ENCODE results near the gene ARRB1. TPM values are rescaled to one million over a fixed set of nuclear protein-coding genes. Genes with fewer than 3 reads are reported as not detected.

ARRB1 gene
- total and polyA plus RNA-seq, 10 of the 15 experiments (the other 5 are each of a cell fraction or from before 2014, with no cell fraction given), result 0.39 to 12.9 (median 1.7) TPM

GRCh38 chr11:75298976-75299260, 52.5 kb downstream of the ARRB1 start:
- in situ Hi-C loops (cut with MboI), result no loop called here
- Histone ChIP-seq H3K4me2 (ENCODE audit: control insufficient read depth, insufficient read depth) (no peak overlapping the region), H3K4me1 (ENCODE audit: control insufficient read depth, insufficient read depth, low read length) (no peaks in the 10 kb centered on the region), H3K9ac (ENCODE audit: control insufficient read depth, insufficient read depth, low read length) (no peak overlapping the region), H3K79me2 (ENCODE audit: control insufficient read depth, insufficient read depth, low read length) (no peaks in the 10 kb centered on the region), H3K9me3 (replicated peaks; ENCODE audit: control insufficient read depth, insufficient read depth, low read length) (no peaks in the 10 kb centered on the region), H3K36me3 (ENCODE audit: control insufficient read depth in 2 of 2, insufficient read depth in 2 of 2, low read length in 1 of 2) (no peaks in the 10 kb centered on the region), H2AFZ (ENCODE audit: control insufficient read depth, low read depth, low read length) (no peak overlapping the region), H3K27me3 (replicated peaks in 1 of 2; ENCODE audit: control insufficient read depth in 2 of 2, insufficient read depth in 2 of 2, low read length in 1 of 2) (no peaks in the 10 kb centered on the region; a peak in 1 of 4 replicates), H4K20me1 (ENCODE audit: control insufficient read depth, insufficient read depth) (no peaks in the 10 kb centered on the region), H3K4me3 (no peak overlapping the region), H3K27ac (ENCODE audit: control insufficient read depth, insufficient read depth) (no peak overlapping the region)
- POLR2A ChIA-PET, result no interaction called here
- CTCF ChIA-PET, result interaction anchor here (0.6 kb wide), 1 partner anchor 499 kb away, joined by 3 read pairs; no protein-coding TSS in a partner anchor
- intact Hi-C loops (cut with micrococcal nuclease; ENCODE audit: unreplicated experiment), result no loop called here
- SMC1A ChIA-PET (ENCODE audit: uncharacterized antibody, unreplicated experiment), result no interaction called here
- BruUV-seq (replicated peaks), result no TSS peak
- FAIRE-seq (no peak), DNase-seq (ENCODE audit: low read depth, low spot score) (no peak), ATAC-seq (no peak)
- no peak for TF ChIP-seq BRCA1 (IDR thresholded peaks at IDR 0.05; ENCODE audit: low read depth, low read length)
- TF ChIP-seq, protein P1, sequence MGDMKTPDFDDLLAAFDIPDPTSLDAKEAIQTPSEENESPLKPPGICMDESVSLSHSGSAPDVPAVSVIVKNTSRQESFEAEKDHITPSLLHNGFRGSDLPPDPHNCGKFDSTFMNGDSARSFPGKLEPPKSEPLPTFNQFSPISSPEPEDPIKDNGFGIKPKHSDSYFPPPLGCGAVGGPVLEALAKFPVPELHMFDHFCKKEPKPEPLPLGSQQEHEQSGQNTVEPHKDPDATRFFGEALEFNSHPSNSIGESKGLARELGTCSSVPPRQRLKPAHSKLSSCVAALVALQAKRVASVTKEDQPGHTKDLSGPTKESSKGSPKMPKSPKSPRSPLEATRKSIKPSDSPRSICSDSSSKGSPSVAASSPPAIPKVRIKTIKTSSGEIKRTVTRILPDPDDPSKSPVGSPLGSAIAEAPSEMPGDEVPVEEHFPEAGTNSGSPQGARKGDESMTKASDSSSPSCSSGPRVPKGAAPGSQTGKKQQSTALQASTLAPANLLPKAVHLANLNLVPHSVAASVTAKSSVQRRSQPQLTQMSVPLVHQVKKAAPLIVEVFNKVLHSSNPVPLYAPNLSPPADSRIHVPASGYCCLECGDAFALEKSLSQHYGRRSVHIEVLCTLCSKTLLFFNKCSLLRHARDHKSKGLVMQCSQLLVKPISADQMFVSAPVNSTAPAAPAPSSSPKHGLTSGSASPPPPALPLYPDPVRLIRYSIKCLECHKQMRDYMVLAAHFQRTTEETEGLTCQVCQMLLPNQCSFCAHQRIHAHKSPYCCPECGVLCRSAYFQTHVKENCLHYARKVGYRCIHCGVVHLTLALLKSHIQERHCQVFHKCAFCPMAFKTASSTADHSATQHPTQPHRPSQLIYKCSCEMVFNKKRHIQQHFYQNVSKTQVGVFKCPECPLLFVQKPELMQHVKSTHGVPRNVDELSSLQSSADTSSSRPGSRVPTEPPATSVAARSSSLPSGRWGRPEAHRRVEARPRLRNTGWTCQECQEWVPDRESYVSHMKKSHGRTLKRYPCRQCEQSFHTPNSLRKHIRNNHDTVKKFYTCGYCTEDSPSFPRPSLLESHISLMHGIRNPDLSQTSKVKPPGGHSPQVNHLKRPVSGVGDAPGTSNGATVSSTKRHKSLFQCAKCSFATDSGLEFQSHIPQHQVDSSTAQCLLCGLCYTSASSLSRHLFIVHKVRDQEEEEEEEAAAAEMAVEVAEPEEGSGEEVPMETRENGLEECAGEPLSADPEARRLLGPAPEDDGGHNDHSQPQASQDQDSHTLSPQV (IDR thresholded peaks at IDR 0.05), result no peak
- TF ChIP-seq KLF5 (IDR thresholded peaks at IDR 0.05; ENCODE audit: partially characterized antibody), result no peak
- no peak for TF ChIP-seq STAT1 (conservative IDR thresholded peaks at IDR 0.05)
- TF ChIP-seq ZBED1 (IDR thresholded peaks at IDR 0.05; ENCODE audit: borderline replicate concordance), result no peak
- no peak for TF ChIP-seq SIX5 (IDR thresholded peaks at IDR 0.05; ENCODE audit: low read depth, low read length, severe bottlenecking)
- TF ChIP-seq, protein P2, sequence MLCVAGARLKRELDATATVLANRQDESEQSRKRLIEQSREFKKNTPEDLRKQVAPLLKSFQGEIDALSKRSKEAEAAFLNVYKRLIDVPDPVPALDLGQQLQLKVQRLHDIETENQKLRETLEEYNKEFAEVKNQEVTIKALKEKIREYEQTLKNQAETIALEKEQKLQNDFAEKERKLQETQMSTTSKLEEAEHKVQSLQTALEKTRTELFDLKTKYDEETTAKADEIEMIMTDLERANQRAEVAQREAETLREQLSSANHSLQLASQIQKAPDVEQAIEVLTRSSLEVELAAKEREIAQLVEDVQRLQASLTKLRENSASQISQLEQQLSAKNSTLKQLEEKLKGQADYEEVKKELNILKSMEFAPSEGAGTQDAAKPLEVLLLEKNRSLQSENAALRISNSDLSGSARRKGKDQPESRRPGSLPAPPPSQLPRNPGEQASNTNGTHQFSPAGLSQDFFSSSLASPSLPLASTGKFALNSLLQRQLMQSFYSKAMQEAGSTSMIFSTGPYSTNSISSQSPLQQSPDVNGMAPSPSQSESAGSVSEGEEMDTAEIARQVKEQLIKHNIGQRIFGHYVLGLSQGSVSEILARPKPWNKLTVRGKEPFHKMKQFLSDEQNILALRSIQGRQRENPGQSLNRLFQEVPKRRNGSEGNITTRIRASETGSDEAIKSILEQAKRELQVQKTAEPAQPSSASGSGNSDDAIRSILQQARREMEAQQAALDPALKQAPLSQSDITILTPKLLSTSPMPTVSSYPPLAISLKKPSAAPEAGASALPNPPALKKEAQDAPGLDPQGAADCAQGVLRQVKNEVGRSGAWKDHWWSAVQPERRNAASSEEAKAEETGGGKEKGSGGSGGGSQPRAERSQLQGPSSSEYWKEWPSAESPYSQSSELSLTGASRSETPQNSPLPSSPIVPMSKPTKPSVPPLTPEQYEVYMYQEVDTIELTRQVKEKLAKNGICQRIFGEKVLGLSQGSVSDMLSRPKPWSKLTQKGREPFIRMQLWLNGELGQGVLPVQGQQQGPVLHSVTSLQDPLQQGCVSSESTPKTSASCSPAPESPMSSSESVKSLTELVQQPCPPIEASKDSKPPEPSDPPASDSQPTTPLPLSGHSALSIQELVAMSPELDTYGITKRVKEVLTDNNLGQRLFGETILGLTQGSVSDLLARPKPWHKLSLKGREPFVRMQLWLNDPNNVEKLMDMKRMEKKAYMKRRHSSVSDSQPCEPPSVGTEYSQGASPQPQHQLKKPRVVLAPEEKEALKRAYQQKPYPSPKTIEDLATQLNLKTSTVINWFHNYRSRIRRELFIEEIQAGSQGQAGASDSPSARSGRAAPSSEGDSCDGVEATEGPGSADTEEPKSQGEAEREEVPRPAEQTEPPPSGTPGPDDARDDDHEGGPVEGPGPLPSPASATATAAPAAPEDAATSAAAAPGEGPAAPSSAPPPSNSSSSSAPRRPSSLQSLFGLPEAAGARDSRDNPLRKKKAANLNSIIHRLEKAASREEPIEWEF (IDR thresholded peaks at IDR 0.05; ENCODE audit: insufficient replicate concordance, low read depth, low read length), result no peak
- TF ChIP-seq EGR1 (IDR thresholded peaks at IDR 0.05; ENCODE audit: borderline replicate concordance in 1 of 2, low read depth in 2 of 2, low read length in 2 of 2), result no peak
- RAD21 ChIA-PET (ENCODE audit: unreplicated experiment), result no interaction called here

Data from GM12878 (cell line).